ENCODE results near the gene CCDC158. TPM values are rescaled to one million over a fixed set of nuclear protein-coding genes. Genes with fewer than 3 reads are reported as not detected.

CCDC158 gene
- total and polyA plus RNA-seq, 2 of the 4 experiments (the other 2 are of a cell fraction): not detected

DNA sequence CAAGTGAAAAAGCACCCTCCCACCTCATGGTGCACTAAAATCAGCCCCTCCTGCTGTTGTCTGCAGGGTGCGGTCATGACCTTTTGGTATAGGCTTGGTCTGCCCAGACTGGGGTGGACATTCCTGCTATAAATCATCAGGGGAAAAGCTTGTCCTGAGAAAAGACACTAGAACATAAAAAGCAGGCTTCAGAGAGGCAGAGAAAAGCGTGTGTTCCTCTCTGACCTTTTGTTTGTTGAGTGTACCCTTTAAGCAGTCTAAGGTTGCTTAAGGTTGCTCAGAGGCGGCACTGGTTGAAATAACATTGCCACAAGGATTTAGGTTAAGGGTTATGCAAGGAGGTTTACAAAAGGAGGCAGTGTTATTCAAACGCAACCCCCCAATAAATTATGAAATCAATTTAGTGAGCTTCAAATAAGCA is 43.5 kb downstream of the CCDC158 start:
- intact Hi-C loops (cut with micrococcal nuclease): no loop called here
- no peak overlapping the region for H2AK9ac ChIP-seq (replicated peaks; ENCODE audit: low read depth, low read length, poor library complexity)
- no peak overlapping the region for H3K4ac ChIP-seq (ENCODE audit: low read depth, low read length)
- no peak overlapping the region for H3K4me3 ChIP-seq (ENCODE audit: insufficient read depth, low read depth, low read length)
- no peak overlapping the region for H3K18ac ChIP-seq (ENCODE audit: low read depth, low read length)
- H3K9ac ChIP-seq (ENCODE audit: low read depth, low read length): no peak overlapping the region
- H3K27ac ChIP-seq (ENCODE audit: insufficient read depth, low read length): no peak overlapping the region
- ATAC-seq (ENCODE audit: low read depth) (no peak), DNase-seq (no peak)
- no peaks in the 10 kb centered on the region for H3K79me1 ChIP-seq (ENCODE audit: low read depth in 1 of 2, low read length in 2 of 2)
- no peak overlapping the region for H2BK5ac ChIP-seq (ENCODE audit: low read depth, low read length, poor library complexity, severe bottlenecking)
- H3K14ac ChIP-seq (replicated peaks; ENCODE audit: low read depth, low read length): no peak overlapping the region
- H3K27me3 ChIP-seq (ENCODE audit: control insufficient read depth, insufficient read depth, low read length): peaks cover 8% of the 10 kb centered on the region
- BruUV-seq (replicated peaks): no TSS peak
- POLR2A ChIA-PET (ENCODE audit: unreplicated experiment): no interaction called here
- no peak overlapping the region for H2BK20ac ChIP-seq (ENCODE audit: low read depth, low read length)
- TF ChIP-seq, protein P1, sequence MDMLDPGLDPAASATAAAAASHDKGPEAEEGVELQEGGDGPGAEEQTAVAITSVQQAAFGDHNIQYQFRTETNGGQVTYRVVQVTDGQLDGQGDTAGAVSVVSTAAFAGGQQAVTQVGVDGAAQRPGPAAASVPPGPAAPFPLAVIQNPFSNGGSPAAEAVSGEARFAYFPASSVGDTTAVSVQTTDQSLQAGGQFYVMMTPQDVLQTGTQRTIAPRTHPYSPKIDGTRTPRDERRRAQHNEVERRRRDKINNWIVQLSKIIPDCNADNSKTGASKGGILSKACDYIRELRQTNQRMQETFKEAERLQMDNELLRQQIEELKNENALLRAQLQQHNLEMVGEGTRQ (IDR thresholded peaks at IDR 0.05; ENCODE audit: low read depth, low read length): no peak
- TF ChIP-seq FOS (IDR thresholded peaks at IDR 0.05; ENCODE audit: low read depth, low read length): no peak
- no peak for TF ChIP-seq RAD21 (IDR thresholded peaks at IDR 0.05; ENCODE audit: low read length)
- no peak for TF ChIP-seq POLR2A (IDR thresholded peaks at IDR 0.05; ENCODE audit: low read depth, low read length)
- TF ChIP-seq, protein P2, sequence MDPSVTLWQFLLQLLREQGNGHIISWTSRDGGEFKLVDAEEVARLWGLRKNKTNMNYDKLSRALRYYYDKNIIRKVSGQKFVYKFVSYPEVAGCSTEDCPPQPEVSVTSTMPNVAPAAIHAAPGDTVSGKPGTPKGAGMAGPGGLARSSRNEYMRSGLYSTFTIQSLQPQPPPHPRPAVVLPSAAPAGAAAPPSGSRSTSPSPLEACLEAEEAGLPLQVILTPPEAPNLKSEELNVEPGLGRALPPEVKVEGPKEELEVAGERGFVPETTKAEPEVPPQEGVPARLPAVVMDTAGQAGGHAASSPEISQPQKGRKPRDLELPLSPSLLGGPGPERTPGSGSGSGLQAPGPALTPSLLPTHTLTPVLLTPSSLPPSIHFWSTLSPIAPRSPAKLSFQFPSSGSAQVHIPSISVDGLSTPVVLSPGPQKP (IDR thresholded peaks at IDR 0.05; ENCODE audit: borderline replicate concordance, low read depth, low read length): no peak
- no peak for TF ChIP-seq RFX5 (IDR thresholded peaks at IDR 0.05; ENCODE audit: low read depth, low read length)
- no peak overlapping the region for H4K91ac ChIP-seq (ENCODE audit: insufficient read depth, low read depth, low read length)
- no peak overlapping the region for H4K8ac ChIP-seq (ENCODE audit: low read depth in 2 of 2, low read length in 2 of 2)
- WGBS, 2 experiments (ENCODE audit: extremely low coverage in 2 of 2, insufficient read length in 1 of 2): 20% methylated on average over 1 of the region's 4 CpGs; no CpG with 5 or more reads in 1 of the 2 experiments
- H2AFZ ChIP-seq (replicated peaks; ENCODE audit: low read length, poor library complexity): no peak overlapping the region
- H3K4me2 ChIP-seq (ENCODE audit: low read depth, low read length): no peak overlapping the region; the same call in none of the 2 replicates
- CTCF ChIA-PET: interaction anchor here (0.6 to 2.0 kb wide), 8 partner anchors 9 to 198 kb away, joined by 3 to 14 read pairs (median 4); partner anchors contain the start of gene STBD1
- peaks cover 6% of the 10 kb centered on the region for H3K9me3 ChIP-seq (ENCODE audit: control insufficient read depth, insufficient read depth, low read length)
- H3K23ac ChIP-seq (ENCODE audit: low read depth, low read length): no peak overlapping the region
- H4K20me1 ChIP-seq (ENCODE audit: insufficient read depth, low read length): no peaks in the 10 kb centered on the region
- no peak overlapping the region for H2BK15ac ChIP-seq (ENCODE audit: low read depth, low read length)
- H3K4me1 ChIP-seq (ENCODE audit: control insufficient read depth, insufficient read depth, low read length): no peaks in the 10 kb centered on the region
- dilution Hi-C loops (cut with HindIII; ENCODE audit: low sequenced_read_pairs, unreplicated experiment): no loop called here
- H2AK5ac ChIP-seq (ENCODE audit: low read depth, low read length): no peak overlapping the region
- H3K36me3 ChIP-seq (ENCODE audit: control insufficient read depth, insufficient read depth, low read length): no peaks in the 10 kb centered on the region
- in situ Hi-C loops (cut with MboI; ENCODE audit: low sequenced_read_pairs): loop anchor here (10.0 kb wide), 1 partner anchor 193 kb away; no protein-coding TSS in a partner anchor
- no peaks in the 10 kb centered on the region for H3K9me1 ChIP-seq (ENCODE audit: insufficient read depth, low read length)
- H4K5ac ChIP-seq (ENCODE audit: low read depth, low read length): no peak overlapping the region
- no peak overlapping the region for H2BK120ac ChIP-seq (ENCODE audit: low read depth, low read length)
- no peak overlapping the region for H3K56ac ChIP-seq (ENCODE audit: extremely low read depth, insufficient read depth, low read length)
